ENCODE data around the gene FOXR1.

- TF ChIP-seq CTCF (IDR thresholded peaks at IDR 0.05) = peak in 1 of 2 donors; percentile 23
- no peak for TF ChIP-seq POLR2AphosphoS5 (IDR thresholded peaks at IDR 0.05)
These were observed 25.5 kb downstream of the FOXR1 start for GRCh38 chr11:118996926-118997626.

All from suprapubic skin (tissue), 3 donors.